HCT116 (cell line): ENCODE results near the gene PI16. TPM values are rescaled to one million over a fixed set of nuclear protein-coding genes. Genes with fewer than 3 reads are reported as not detected.

Experiments
- ATAC-seq: fragments of 200-7000 bp; cut with Tn5 transposase; 2 replicates; pipeline ENCODE4 v1.9.1; 2020; ENCODE audit warnings: mild to moderate bottlenecking, moderate library complexity
- BruUV-seq: library from RNA; stranded (reverse); fragments of 400-500 nt; replicated peaks from 2 replicates; lab custom pipeline; 2021; lab: Mats Ljungman, UMichigan
- CTCF ChIA-PET: fragments of 300-600 bp; sonication (Branson Sonifier 250); formaldehyde crosslinking; loops from one replicate; lab custom pipeline; 2021; ENCODE audit warnings: antibody characterized with exemption; lab: Charles Lee
- POLR2A ChIA-PET: fragments of 300-600, 350-600 bp; sonication (Branson Sonifier 250); formaldehyde crosslinking; loops from one replicate; lab custom pipeline; 2021; ENCODE audit warnings: antibody characterized with exemption; lab: Charles Lee
- RAD21 ChIA-PET, 2 experiments: fragments of 300-600 bp; sonication (Branson Sonifier 250); formaldehyde crosslinking; loops; one replicate each; lab custom pipeline; 2023; ENCODE audit warnings: low total read pairs in 2 of 2; ENCODE audit not compliant: uncharacterized antibody in 2 of 2, unreplicated experiment in 2 of 2, low non-redundant PET in 1 of 2; lab: Charles Lee
- DNase-seq: peaks from one replicate; pipeline ENCODE4 v3.0.0-alpha.2; 2010; ENCODE audit warnings: low read depth, low spot score
- H2AFZ ChIP-seq: fragments of 200-600 bp; shearing (Covaris generic), sonication (generic); 2 replicates; pipeline ENCODE4 v1.6.1; 2017; ENCODE audit warnings: low read depth, mixed run types, mixed read lengths, antibody characterized with exemption, low read length; ENCODE audit not compliant: poor library complexity, severe bottlenecking
- H3K27ac ChIP-seq: 2 replicates; pipeline ENCODE4 v1.5.1; 2012; ENCODE audit warnings: low read depth, low read length
- H3K27me3 ChIP-seq: fragments of 200-600 bp; sonication (generic); 2 replicates; pipeline ENCODE4 v1.6.1; 2016; ENCODE audit warnings: mixed run types, low read length, mixed read lengths; ENCODE audit not compliant: insufficient read depth
- H3K36me3 ChIP-seq, 2 experiments: fragments of 200-500 bp in 1 of 2; fragments of 200-600 bp in 1 of 2; sonication (Bioruptor generic) in 1 of 2; sonication (generic) in 1 of 2; 2 replicates each; pipeline versions ENCODE4 v1.5.1 to v1.6.1; 2014 to 2016; ENCODE audit warnings: low read length in 2 of 2, inconsistent platforms in 1 of 2, mixed read lengths in 1 of 2, mixed run types in 1 of 2; ENCODE audit not compliant: insufficient read depth in 2 of 2, control insufficient read depth in 1 of 2
- H3K4me1 ChIP-seq, 2 experiments: fragments of 200-600 bp in 1 of 2; sonication (generic) in 1 of 2; 2 replicates each; pipeline versions ENCODE4 v1.5.1 to v1.6.1; 2012 to 2017; ENCODE audit warnings: low read length in 2 of 2, inconsistent platforms in 1 of 2, mild to moderate bottlenecking in 1 of 2, mixed read lengths in 1 of 2, mixed run types in 1 of 2, moderate library complexity in 1 of 2; ENCODE audit not compliant: insufficient read depth in 2 of 2, control insufficient read depth in 1 of 2
- H3K4me2 ChIP-seq: fragments of 200-600 bp; sonication (generic); 2 replicates; pipeline ENCODE4 v1.6.1; 2017; ENCODE audit warnings: mixed run types, low read length, mixed read lengths
- H3K4me3 ChIP-seq, 2 experiments: fragments of 200-600 bp in 1 of 2; sonication (generic) in 1 of 2; replicated peaks in 1 of 2; 2 replicates each; pipeline ENCODE4 v1.5.1; 2011 to 2016; ENCODE audit warnings: low read length in 2 of 2, control low read depth in 1 of 2, low read depth in 1 of 2, mild to moderate bottlenecking in 1 of 2, mixed read lengths in 1 of 2, mixed run types in 1 of 2
- H3K79me2 ChIP-seq: fragments of 200-600 bp; sonication (generic); 2 replicates; pipeline ENCODE4 v1.6.1; 2017; ENCODE audit warnings: mild to moderate bottlenecking, mixed run types, low read length, moderate library complexity, mixed read lengths; ENCODE audit not compliant: insufficient read depth
- H3K9ac ChIP-seq: fragments of 200-600 bp; sonication (generic); 2 replicates; pipeline ENCODE4 v1.6.1; 2016; ENCODE audit warnings: low read length, mixed read lengths
- H3K9me2 ChIP-seq: fragments of 200-600 bp; sonication (generic), shearing (Covaris generic); 2 replicates; pipeline ENCODE4 v1.6.1; 2017; ENCODE audit warnings: mixed run types, mild to moderate bottlenecking, moderate library complexity; ENCODE audit not compliant: insufficient read depth
- H3K9me3 ChIP-seq, 2 experiments: fragments of 200-500 bp in 1 of 2; fragments of 200-600 bp in 1 of 2; sonication (Bioruptor generic) in 1 of 2; sonication (generic) in 1 of 2; 2 replicates each; pipeline ENCODE4 v1.6.1; 2014 to 2017; ENCODE audit warnings: low read length in 2 of 2, mixed read lengths in 2 of 2, inconsistent platforms in 1 of 2, low read depth in 1 of 2, mild to moderate bottlenecking in 1 of 2, mixed run types in 1 of 2, moderate library complexity in 1 of 2; ENCODE audit not compliant: control insufficient read depth in 1 of 2, insufficient read depth in 1 of 2
- H4K20me1 ChIP-seq: fragments of 200-600 bp; sonication (generic), shearing (Covaris generic); 2 replicates; pipeline ENCODE4 v1.6.1; 2017; ENCODE audit warnings: mixed run types, mild to moderate bottlenecking, moderate library complexity; ENCODE audit not compliant: insufficient read depth
- ATF3 ChIP-seq: IDR thresholded peaks from 2 replicates; pipeline ENCODE4 v1.6.1; 2012
- ELF1 ChIP-seq: IDR thresholded peaks from 2 replicates; pipeline ENCODE4 v1.6.1; 2012; ENCODE audit warnings: low read depth, borderline replicate concordance
- JUND ChIP-seq: IDR thresholded peaks from 2 replicates; pipeline ENCODE4 v1.6.1; 2012
- REST ChIP-seq: IDR thresholded peaks from 2 replicates; pipeline ENCODE4 v1.6.1; 2012; ENCODE audit warnings: low read depth
- SIN3A ChIP-seq: IDR thresholded peaks from 2 replicates; pipeline ENCODE4 v1.6.1; 2012; ENCODE audit warnings: low read depth
- YY1 ChIP-seq: IDR thresholded peaks from 2 replicates; pipeline ENCODE4 v1.6.1; 2011; ENCODE audit warnings: low read length, low read depth, moderate library complexity, mild to moderate bottlenecking; ENCODE audit not compliant: insufficient replicate concordance; ENCODE audit errors: extremely low read depth
- ZBTB33 ChIP-seq: IDR thresholded peaks from 2 replicates; pipeline ENCODE4 v1.6.1; 2011; ENCODE audit warnings: mild to moderate bottlenecking, low read length, moderate library complexity; ENCODE audit not compliant: insufficient replicate concordance; ENCODE audit errors: extremely low read depth
- ZFX ChIP-seq: fragments of 450-650 bp; IDR thresholded peaks from 2 replicates; pipeline ENCODE4 v1.6.1; 2017
- ZNF274 ChIP-seq: fragments of 200-500 bp; sonication (Bioruptor generic); IDR thresholded peaks from 2 replicates; pipeline ENCODE4 v1.6.1; 2014; ENCODE audit warnings: mild to moderate bottlenecking, low read depth, low read length, inconsistent platforms
- intact Hi-C: fragments of 100-400 bp; cut with micrococcal nuclease; formaldehyde crosslinking; loops from 2 replicates; pipeline ENCODE4 v1.10.0; 2022
- total RNA-seq: library from RNA; stranded (reverse); gene quantifications from one replicate; pipeline ENCODE4 v1.2.1, GENCODE V29; 2021; ENCODE audit not compliant: unreplicated experiment

PI16 gene
- total RNA-seq, 1 experiment from 2014 or later: 0.59 TPM

DNA sequence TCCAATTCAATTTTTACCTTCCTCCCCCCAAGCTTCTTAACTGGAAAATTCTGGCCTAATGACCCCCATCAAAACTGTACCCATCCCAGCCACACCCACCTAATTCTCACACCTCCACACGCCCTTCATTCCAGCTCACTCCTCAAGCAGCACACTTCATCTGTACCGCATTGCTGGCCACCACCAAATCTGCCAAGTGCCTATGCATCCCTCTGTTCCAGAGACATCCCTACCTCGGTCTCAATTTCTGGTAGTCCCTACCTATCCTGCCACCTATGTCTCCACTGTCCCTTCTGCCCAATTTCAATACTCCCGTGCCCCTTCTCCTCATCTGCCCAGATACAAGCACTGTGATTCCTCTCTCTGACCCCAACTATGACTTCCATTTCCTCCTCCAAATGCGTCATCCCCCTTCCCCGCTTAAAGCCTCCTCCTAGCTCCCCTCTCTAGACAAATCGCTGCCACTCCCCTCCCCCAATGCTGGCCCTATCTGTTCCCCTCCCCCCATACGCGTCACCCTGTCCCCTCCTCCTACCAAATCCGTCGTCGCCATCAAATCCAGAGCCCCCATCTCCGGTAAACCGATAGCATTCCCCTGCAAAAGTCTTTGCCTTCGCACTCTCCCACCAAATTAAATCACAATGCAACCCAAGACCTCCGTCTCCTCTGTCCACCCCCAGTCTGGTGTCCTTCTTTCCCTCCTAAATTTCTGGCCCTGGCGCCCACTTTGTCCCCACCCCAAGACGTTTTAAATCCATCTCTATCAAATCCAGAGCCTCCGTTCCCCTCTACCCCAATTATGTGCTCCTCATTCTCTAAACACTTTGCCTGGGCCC is 30.3 kb downstream of the PI16 start:
- ChIA-PET CTCF (no interaction called here), POLR2A (no interaction called here), RAD21 (no interaction called here)
- peak overlapping the region; percentile 87 for H3K27ac ChIP-seq
- peak overlapping the region; percentile 99 for H3K9ac ChIP-seq
- peaks cover 61% of the 10 kb centered on the region for H3K79me2 ChIP-seq
- peak overlapping the region; percentile 98 for H3K4me3 ChIP-seq
- TF ChIP-seq JUND (no peak), ZNF274 (no peak), ZBTB33 (no peak), SIN3A (no peak), ELF1 (no peak), ZFX (no peak), ATF3 (no peak), REST (no peak), YY1 (no peak)
- H2AFZ ChIP-seq: no peak overlapping the region
- peaks cover 7 to 28% of the 10 kb centered on the region in 2 experiments; a peak in 3 of 4 replicates for H3K4me1 ChIP-seq
- H3K36me3 ChIP-seq: peaks cover 2 to 15% of the 10 kb centered on the region in 2 experiments; a peak in 2 of 4 replicates
- no peaks in the 10 kb centered on the region for H3K9me2 ChIP-seq
- H3K9me3 ChIP-seq: no peaks in the 10 kb centered on the region
- BruUV-seq: no TSS peak
- no peaks in the 10 kb centered on the region for H3K27me3 ChIP-seq
- DNase-seq: peak; percentile 19
- ATAC-seq: peak; percentile 17; the same call in 1 of the 2 replicates
- intact Hi-C loops: no loop called here
- peaks cover 11% of the 10 kb centered on the region; the same call in 1 of the 2 replicates for H4K20me1 ChIP-seq
- peak overlapping the region; percentile 97 for H3K4me2 ChIP-seq
